Panc1 (cell line): ENCODE measurements around the gene OR2T8.

Experiments used
- CTCF ChIP-seq: fragments of 450-650 bp; IDR thresholded peaks from 2 replicates; pipeline ENCODE4 v1.5.1; 2017; ENCODE audit warnings: mild to moderate bottlenecking
- POLR2AphosphoS5 ChIP-seq: IDR thresholded peaks from 2 replicates; pipeline ENCODE4 v1.6.1; 2012; ENCODE audit warnings: mild to moderate bottlenecking, low read depth, low read length, moderate library complexity
- REST ChIP-seq, 2 experiments: IDR thresholded peaks; 2 replicates each; pipeline ENCODE4 v1.6.1; 2011 to 2012; ENCODE audit warnings: low read depth in 2 of 2, control low read depth in 1 of 2, low read length in 1 of 2, mild to moderate bottlenecking in 1 of 2, moderate library complexity in 1 of 2; ENCODE audit not compliant: insufficient read depth in 1 of 2
- SIN3A ChIP-seq: IDR thresholded peaks from 2 replicates; pipeline ENCODE4 v1.6.1; 2012; ENCODE audit warnings: low read depth, mild to moderate bottlenecking, low read length, moderate library complexity, borderline replicate concordance; ENCODE audit not compliant: insufficient read depth
- TCF7L2 ChIP-seq: IDR thresholded peaks from 2 replicates; pipeline ENCODE4 v1.6.1; 2011; ENCODE audit warnings: mild to moderate bottlenecking, low read depth, low read length, inconsistent platforms

GRCh38 chr1:247964933-247965332 is 44.9 kb downstream of the OR2T8 start, which contains the start of gene OR2AK2:
- no peak for TF ChIP-seq POLR2AphosphoS5
- no peak for TF ChIP-seq CTCF
- TF ChIP-seq SIN3A: no peak
- no peak for TF ChIP-seq REST (IDR thresholded peaks at IDR 0.05; ENCODE audit: insufficient read depth in 1 of 2, low read depth in 2 of 2, low read length in 1 of 2)
- TF ChIP-seq TCF7L2: no peak
